ENCODE results near the gene PARP1. TPM values are rescaled to one million over a fixed set of nuclear protein-coding genes. Genes with fewer than 3 reads are reported as not detected.

The PARP1 gene
- total and polyA plus RNA-seq, 7 donors = 16.4 to 168 (median 107) TPM

DNA sequence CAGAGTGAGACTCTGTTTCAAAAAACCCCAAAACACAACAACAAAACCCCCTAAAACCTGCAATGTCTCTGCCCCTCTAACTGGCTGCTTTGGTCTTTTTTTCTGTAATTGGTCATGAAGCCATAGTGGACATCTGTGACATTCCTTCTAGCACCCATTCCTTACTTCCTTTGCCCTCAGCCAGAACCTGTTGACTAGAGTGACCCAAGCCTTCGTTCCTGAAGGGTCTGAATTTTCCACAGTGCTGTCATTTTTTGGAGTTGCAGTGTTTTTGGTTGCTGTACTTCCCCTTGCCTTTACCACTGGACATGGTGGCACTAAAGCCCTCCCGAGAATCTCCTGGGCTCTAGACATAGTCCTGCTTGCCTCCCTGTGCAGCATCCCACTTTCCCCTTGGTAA is 50.5 kb downstream of the PARP1 start:
- WGBS, 2 donors = 93 to 96% methylated on average over 2 of the region's 2 CpGs

GRCh38 chr1:226355669-226356551 is 52.0 kb downstream of the PARP1 start:
- Histone ChIP-seq H3K27me3 (no peaks in the 10 kb centered on the region), H3K4me3 (no peak overlapping the region), H3K9me3 (no peaks in the 10 kb centered on the region), H3K4me1 (peaks cover 0 to 28% (median 24%) of the 10 kb centered on the region in 4 donors), H3K36me3 (peaks cover 7 to 35% (median 19%) of the 10 kb centered on the region in 4 donors), H3K27ac (peak overlapping the region in 3 of 4 donors; percentile 35 to 54 (median 43))
- intact Hi-C loops (cut with DNase I) = no loop called here
- DNase-seq = no peak
- TF ChIP-seq, protein P1, sequence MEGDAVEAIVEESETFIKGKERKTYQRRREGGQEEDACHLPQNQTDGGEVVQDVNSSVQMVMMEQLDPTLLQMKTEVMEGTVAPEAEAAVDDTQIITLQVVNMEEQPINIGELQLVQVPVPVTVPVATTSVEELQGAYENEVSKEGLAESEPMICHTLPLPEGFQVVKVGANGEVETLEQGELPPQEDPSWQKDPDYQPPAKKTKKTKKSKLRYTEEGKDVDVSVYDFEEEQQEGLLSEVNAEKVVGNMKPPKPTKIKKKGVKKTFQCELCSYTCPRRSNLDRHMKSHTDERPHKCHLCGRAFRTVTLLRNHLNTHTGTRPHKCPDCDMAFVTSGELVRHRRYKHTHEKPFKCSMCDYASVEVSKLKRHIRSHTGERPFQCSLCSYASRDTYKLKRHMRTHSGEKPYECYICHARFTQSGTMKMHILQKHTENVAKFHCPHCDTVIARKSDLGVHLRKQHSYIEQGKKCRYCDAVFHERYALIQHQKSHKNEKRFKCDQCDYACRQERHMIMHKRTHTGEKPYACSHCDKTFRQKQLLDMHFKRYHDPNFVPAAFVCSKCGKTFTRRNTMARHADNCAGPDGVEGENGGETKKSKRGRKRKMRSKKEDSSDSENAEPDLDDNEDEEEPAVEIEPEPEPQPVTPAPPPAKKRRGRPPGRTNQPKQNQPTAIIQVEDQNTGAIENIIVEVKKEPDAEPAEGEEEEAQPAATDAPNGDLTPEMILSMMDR (IDR thresholded peaks at IDR 0.05) = no peak
- TF ChIP-seq POLR2AphosphoS5 (IDR thresholded peaks at IDR 0.05) = no peak
- no peak for TF ChIP-seq EP300 (IDR thresholded peaks at IDR 0.05)
- TF ChIP-seq POLR2A (IDR thresholded peaks at IDR 0.05) = no peak
- 85 to 86% methylated on average over 6 of the region's 6 CpGs for WGBS, 2 donors

More for the DNA sequence above, 50.5 kb downstream of the PARP1 start:
- no peaks in the 10 kb centered on the region for H3K27me3 ChIP-seq
- no peaks in the 10 kb centered on the region for H3K9me3 ChIP-seq
- H3K36me3 ChIP-seq = peaks cover 17 to 50% (median 34%) of the 10 kb centered on the region in 4 donors
- H3K4me1 ChIP-seq = peaks cover 0 to 28% (median 24%) of the 10 kb centered on the region in 4 donors
- no peak overlapping the region for H3K4me3 ChIP-seq
- TF ChIP-seq EP300 (IDR thresholded peaks at IDR 0.05) (no peak), POLR2AphosphoS5 (IDR thresholded peaks at IDR 0.05) (no peak), POLR2A (IDR thresholded peaks at IDR 0.05) (no peak)
- TF ChIP-seq, protein P1 (IDR thresholded peaks at IDR 0.05) = no peak
- H3K27ac ChIP-seq = no peak overlapping the region
- intact Hi-C loops (cut with DNase I) = no loop called here
- no peak for DNase-seq

GRCh38 chr1:226355016-226355415 is 52.9 kb downstream of the PARP1 start:
- Histone ChIP-seq H3K27ac (no peak overlapping the region), H3K36me3 (peaks cover 2 to 26% (median 15%) of the 10 kb centered on the region in 4 donors)

DNA sequence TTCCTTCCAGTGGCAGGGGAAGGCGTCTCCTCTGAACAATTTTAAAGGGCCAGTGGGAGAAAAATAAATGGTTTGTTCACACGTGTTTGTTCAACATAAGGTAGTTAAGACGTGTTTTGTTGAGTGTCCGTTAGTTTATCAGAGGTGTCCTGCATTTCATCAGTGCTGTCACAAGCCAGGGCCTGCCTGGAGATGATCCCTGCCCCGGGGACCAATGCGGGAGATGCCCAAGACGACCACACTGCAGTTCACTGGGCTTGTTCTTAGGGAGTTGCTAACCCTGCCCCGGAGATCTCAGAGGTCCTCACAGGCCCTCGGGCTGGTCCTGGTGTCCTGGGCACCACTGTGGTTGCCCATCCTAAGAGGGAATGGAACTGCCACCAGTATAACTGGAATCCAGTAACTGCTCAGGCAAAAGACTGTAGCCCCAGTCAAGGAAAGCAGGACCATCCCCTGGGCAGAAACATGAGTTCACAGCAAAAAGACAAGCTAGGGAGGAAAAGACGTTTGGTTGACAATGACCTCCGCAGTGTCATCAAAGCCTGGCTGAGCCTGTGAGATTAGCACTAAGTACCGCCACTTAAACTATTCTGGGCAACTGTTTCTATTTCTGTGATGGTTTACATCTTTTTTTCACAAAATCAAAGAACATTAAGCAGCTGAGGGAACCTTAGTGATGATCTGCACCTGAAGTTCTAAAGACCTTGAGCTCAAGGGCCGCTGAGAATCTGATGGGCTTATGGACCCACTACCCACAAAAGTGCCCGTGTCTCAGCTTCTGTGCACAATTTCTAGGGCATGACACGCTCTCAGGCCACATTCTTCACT is 54.0 kb downstream of the PARP1 start:
- TF ChIP-seq POLR2A (IDR thresholded peaks at IDR 0.05) (no peak), EP300 (IDR thresholded peaks at IDR 0.05) (no peak), POLR2AphosphoS5 (IDR thresholded peaks at IDR 0.05) (no peak)
- TF ChIP-seq, protein P1 (IDR thresholded peaks at IDR 0.05) = no peak
- 77 to 79% methylated on average over 15 of the region's 15 CpGs for WGBS, 2 donors

More at GRCh38 chr1:226355016-226355415, 52.9 kb downstream of the PARP1 start:
- H3K4me3 ChIP-seq = no peak overlapping the region
- intact Hi-C loops (cut with DNase I) = no loop called here
- H3K4me1 ChIP-seq = peaks cover 0 to 31% (median 27%) of the 10 kb centered on the region in 4 donors
- no peaks in the 10 kb centered on the region for H3K27me3 ChIP-seq
- DNase-seq = no peak
- no peaks in the 10 kb centered on the region for H3K9me3 ChIP-seq
- TF ChIP-seq POLR2AphosphoS5 (IDR thresholded peaks at IDR 0.05) = no peak
- TF ChIP-seq POLR2A (IDR thresholded peaks at IDR 0.05) = no peak
- TF ChIP-seq, protein P1 (IDR thresholded peaks at IDR 0.05) = no peak
- no peak for TF ChIP-seq EP300 (IDR thresholded peaks at IDR 0.05)
- 96 to 97% methylated on average over 10 of the region's 10 CpGs for WGBS, 2 donors

More for the DNA sequence above, 54.0 kb downstream of the PARP1 start:
- H3K4me3 ChIP-seq = no peak overlapping the region
- peak overlapping the region in 3 of 4 donors; percentile 38 to 56 (median 44) for H3K27ac ChIP-seq
- intact Hi-C loops (cut with DNase I) = no loop called here
- no peak for DNase-seq
- H3K27me3 ChIP-seq = no peaks in the 10 kb centered on the region
- no peaks in the 10 kb centered on the region for H3K9me3 ChIP-seq
- peaks cover 0 to 35% (median 29%) of the 10 kb centered on the region in 4 donors for H3K4me1 ChIP-seq
- H3K36me3 ChIP-seq = peaks cover 0 to 15% (median 8%) of the 10 kb centered on the region in 4 donors

All from sigmoid colon (tissue), 7 donors.